Stimulated activated CD4-positive, alpha-beta T cell treated with anti-CD3 and anti-CD28 coated beads, TNF-alpha, amount 100 ng/mL, for 48 hours (primary cell): ENCODE measurements around the gene LILRB3.
"Not testable (repeated sequence)": the region's sequence is repeated elsewhere in the genome, so short reads cannot be mapped to it uniquely, and the experiment has no call there.

Experiments used
- DNase-seq, 3 donors: peaks; one replicate each; pipeline ENCODE4 v3.0.0-alpha.2; 2020; ENCODE audit warnings: low read depth in 3 of 3

Gene LILRB3

DNA sequence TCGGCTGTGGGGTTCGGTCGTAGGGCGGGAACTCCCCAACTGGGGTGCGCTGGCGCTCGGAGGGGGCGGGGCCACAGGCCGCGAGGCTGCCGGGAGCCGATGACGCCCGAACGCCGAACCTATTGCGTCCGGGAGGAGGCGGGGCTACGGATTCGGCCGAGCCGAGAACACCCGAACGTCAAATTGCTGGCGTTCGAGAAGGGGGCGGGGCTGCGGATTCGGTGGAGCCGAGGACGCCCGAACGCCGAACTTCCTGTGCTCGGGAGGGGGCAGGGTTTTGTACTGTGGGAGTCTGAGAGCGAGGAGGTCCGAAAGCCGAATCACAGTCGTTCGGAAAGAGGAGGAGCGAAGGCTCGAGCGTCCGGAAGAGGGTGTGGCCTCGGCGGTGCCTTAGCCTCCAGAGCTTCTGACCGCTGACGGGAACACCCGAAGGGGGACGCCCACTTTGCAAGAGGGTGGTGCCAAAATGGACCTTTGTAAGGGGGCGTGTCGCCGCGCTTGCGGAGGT is 32.2 kb downstream of the LILRB3 start:
- DNase-seq, result peak; percentile 99 to 100 (median 100)

DNA sequence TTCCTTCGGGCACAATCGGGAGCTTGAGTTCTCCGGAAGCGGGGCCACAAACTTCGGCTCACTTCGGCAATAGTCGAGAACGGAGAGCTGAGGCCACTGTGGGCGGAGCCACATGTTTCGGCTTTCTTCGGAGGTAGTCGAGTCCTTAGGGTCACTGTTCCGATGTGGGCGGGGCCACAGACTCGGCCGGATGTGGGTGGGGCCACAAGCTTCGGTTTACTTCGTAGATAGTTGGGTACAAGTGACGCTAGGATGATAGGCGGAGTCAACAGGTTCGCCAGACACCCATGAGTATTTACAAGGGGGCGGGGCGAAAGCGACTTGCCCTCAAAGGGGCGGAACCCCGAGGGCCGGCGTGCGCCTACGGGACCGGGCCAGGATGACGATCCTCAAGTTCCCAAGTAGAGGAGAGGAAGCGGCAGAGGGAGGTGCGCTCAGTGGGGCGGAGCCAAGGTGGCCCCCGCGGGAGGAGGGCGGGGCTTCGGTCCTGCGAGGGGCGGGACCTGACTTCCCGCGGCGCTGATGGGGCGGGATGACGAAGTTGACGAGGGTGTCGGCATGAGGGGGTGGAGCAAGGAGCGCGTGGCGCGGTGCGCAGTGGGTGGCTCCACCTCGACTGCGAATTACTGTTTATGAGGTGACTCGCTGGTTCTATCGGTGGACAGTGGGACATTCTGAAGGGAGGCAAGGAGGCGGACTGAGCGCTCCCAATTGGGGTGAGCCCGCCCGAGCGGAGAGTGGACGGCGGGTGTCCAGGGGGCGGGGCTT is 32.9 kb downstream of the LILRB3 start:
- DNase-seq, result peak; percentile 100

- no peak for DNase-seq
These were observed 33.6 kb downstream of the LILRB3 start, which contains the start of gene MBOAT7 for GRCh38 chr19:54189145-54189734. Gene MBOAT7, minus strand, starts transcription at chr19:54189580. Its CDS starts 1,072 bp downstream, at chr19:54188508.

GRCh38 chr19:54188215-54188871 is 34.5 kb downstream of the LILRB3 start:
- peak in 1 of 3 donors; percentile 52 for DNase-seq

DNA sequence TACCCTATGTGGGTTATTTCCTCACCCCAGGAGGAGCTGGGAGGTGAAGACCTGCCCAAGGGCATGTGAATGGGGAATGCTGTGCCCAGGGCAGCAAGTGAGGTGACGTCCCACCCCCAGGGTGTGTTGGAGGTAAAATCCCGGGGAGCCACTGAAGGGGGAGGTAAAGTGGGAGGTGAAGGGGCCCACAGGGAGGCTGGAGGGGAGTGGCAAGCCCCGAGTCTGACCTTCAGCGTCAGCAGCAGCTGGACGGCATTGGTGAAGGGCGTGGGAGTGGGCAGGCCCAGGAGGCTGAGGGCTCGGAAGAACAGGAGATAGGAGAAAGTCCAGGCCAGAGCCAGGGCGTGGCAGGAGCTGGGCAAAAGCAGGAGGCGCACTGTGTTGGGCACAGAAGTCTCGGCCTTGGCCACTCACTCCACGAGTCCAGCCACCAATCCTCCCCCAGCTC is 35.8 kb downstream of the LILRB3 start:
- no peak for DNase-seq

DNA sequence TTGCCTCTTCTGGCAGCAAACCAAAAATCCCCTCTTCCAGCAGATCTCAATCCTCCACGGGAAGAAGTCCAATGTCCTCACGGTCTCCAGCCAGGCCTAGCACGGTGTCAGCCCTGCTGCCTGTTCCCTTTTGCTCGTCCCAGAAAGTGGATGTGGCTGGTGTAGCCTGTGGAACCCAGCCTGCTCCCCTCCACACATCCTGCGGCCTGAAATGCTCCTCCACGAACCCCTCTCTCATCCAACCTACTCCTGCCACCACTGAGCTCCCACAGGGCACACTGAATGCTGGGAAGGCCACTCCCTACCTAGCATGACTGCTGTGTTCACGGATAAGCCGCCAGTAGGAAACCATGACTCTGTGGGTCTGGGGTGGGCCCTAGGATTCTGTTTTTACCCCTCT is 36.5 kb downstream of the LILRB3 start:
- DNase-seq, result no peak

GRCh38 chr19:54183431-54183830 is 39.4 kb downstream of the LILRB3 start:
- DNase-seq, result no peak

- DNase-seq, result not testable (repeated sequence)
These were observed 40.9 kb downstream of the LILRB3 start for GRCh38 chr19:54181894-54182293.

DNA sequence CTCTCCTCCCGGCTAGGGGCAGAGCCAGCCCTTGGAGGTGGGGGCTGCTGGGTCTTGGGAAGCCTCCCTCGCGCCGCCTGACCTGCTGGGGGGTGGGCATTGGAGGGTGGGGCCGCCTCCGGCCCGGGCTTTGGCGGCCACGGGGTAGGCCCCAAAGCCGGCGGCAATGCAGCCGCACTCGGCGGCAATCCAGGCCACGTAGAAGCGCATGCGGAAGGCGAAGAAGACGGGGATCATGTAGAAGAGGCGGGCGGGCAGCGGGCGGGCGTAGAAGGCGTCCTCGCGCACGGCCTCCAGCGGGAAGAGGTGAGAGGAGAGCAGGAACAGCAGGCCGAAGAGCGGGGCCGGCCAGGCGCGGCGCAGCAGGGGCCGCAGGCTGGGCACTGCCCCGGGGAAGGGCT is 42.1 kb downstream of the LILRB3 start:
- no peak for DNase-seq

GRCh38 chr19:54179921-54180461 is 42.8 kb downstream of the LILRB3 start:
- no peak for DNase-seq

- no peak for DNase-seq
These were observed 43.5 kb downstream of the LILRB3 start for GRCh38 chr19:54179262-54179852.

- no peak for DNase-seq
These were observed 44.1 kb downstream of the LILRB3 start for GRCh38 chr19:54178581-54179261.

DNA sequence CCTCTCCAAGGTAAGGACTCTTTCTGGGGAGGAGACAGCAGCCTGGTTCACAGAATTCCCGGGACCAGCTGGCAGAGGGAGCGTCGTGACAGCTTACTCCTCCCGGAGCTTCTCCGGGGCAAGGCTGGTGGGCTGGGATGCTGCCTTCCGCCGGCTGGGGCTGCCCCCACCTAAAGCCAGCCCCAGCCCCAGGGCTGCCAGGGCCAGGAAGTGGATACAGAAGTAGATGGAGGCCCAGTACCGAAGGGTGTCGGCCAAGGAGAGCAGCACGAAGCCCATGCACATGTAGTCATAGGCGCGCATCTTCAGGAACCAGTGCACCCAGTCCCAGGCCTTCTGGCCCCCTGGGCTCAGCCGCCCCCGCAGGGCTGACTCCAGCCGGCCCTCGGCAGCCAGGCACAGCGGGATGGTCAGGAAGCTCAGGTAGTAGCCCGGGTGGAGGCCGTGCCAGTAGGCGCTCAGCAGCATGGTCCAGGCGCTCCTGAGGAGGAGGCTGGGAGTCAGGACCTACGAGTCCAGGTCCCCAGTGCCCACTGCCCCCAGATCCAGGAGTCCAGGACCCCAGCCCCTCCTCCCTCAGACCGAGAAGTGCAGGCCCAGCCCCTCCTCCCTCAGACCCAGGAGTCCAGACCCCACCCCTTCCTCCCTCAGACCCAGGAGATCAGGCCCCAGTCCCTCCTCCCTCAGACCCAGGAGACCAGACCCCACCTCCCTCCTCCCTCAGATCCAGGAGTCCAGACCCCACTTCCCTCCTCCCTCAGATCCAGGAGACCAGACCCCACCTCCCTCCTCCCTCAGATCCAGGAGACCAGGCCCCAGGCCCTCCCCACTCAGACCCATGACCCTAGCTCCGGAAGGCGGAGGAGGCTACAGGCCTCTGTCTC is 48.6 kb downstream of the LILRB3 start:
- no peak for DNase-seq

- no peak for DNase-seq
These were observed 49.5 kb downstream of the LILRB3 start for GRCh38 chr19:54173359-54173699.

DNA sequence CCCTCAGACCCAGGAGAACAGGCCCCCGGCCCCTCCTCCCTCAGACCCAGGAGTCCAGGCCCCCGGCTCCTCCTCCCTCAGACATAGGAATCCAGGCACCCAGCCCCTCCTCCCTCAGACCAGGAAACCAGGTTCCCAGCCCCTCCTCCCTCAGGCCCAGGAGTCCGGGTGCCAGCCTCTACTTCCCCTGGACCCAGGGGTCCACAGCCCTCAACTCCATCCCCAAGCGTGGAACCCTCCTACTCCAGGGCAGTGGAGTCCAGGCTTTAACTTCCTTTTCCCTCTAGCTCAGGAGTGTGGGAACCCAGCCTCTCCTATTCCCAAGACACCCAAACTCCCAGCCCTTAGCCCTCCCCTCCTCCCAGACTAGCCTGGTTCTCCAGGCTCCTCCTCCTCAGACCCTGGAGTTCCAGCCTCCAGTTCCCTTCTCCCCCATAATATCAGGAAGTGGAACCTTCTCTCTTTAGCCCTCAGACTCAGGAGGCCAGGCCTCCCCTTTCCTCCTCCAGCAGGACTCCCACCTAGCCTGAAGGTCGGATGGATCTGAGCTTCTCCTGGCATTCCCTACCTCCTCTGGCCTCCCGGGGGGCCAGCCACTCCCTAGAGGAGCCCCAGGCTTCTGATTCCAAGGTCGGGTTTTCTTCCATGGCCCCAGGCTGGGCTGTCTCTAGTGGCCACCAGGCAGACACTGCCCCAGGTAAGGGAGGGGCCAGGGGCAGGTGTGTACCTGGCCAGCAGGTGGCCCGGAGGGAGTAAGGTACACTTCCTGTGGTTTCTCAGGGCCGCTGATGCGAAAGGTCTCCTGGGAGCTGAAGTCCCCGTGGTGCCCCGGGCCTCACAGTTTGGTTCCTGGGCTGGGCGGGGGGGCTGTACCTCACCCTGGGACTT is 50.1 kb downstream of the LILRB3 start, which contains the start of gene TMC4:
Gene TMC4 (minus strand): TSS at position 690 of the 888 bp plus-strand sequence. CDS start 43 bp downstream, at position 647.
- no peak for DNase-seq

- not testable (repeated sequence) for DNase-seq
These were observed 50.9 kb downstream of the LILRB3 start for GRCh38 chr19:54171736-54172431.

DNA sequence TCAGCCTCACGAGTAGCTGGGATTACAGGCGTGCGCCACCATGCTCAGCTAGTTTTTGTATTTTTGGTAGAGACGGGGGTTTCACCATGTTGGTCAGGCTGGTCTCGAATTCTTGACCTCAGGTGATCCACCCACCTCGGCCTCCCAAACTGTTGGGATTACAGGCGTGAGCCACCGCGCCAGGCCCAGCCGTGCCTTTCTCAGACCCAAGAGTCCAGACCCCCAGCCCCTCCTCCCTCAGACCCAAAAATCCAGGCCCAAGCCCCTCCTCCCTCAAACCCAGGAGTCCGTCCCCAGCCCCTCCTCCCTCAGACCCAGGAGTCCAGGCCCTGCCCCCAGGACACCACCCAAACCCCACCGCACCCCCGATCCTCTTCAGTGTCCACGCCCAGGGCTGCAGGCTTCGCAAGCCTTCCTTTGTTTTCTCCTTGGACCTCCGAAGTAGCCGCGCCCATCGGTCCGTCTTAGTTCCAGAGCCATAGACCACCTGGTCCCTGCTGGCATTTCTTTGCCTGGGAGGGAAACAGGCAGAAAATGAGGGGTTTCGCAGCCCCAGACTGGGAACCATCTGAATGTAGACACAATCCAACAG is 53.6 kb downstream of the LILRB3 start:
- no peak for DNase-seq
